HCT116 (cell line): ENCODE data around the gene DICER1. TPM values are rescaled to one million over a fixed set of nuclear protein-coding genes. Genes with fewer than 3 reads are reported as not detected.

ENCODE experiments used
- ATAC-seq: fragments of 200-7000 bp; cut with Tn5 transposase; 2 replicates; pipeline ENCODE4 v1.9.1; 2020; ENCODE audit warnings: mild to moderate bottlenecking, moderate library complexity
- BruUV-seq: library from RNA; stranded (reverse); fragments of 400-500 nt; replicated peaks from 2 replicates; lab custom pipeline; 2021; lab: Mats Ljungman, UMichigan
- CTCF ChIA-PET: fragments of 300-600 bp; sonication (Branson Sonifier 250); formaldehyde crosslinking; loops from one replicate; lab custom pipeline; 2021; ENCODE audit warnings: antibody characterized with exemption; lab: Charles Lee
- POLR2A ChIA-PET: fragments of 300-600, 350-600 bp; sonication (Branson Sonifier 250); formaldehyde crosslinking; loops from one replicate; lab custom pipeline; 2021; ENCODE audit warnings: antibody characterized with exemption; lab: Charles Lee
- RAD21 ChIA-PET, 2 experiments: fragments of 300-600 bp; sonication (Branson Sonifier 250); formaldehyde crosslinking; loops; one replicate each; lab custom pipeline; 2023; ENCODE audit warnings: low total read pairs in 2 of 2; ENCODE audit not compliant: uncharacterized antibody in 2 of 2, unreplicated experiment in 2 of 2, low non-redundant PET in 1 of 2; lab: Charles Lee
- DNase-seq: peaks from one replicate; pipeline ENCODE4 v3.0.0-alpha.2; 2010; ENCODE audit warnings: low read depth, low spot score
- H2AFZ ChIP-seq: fragments of 200-600 bp; shearing (Covaris generic), sonication (generic); 2 replicates; pipeline ENCODE4 v1.6.1; 2017; ENCODE audit warnings: low read depth, mixed run types, mixed read lengths, antibody characterized with exemption, low read length; ENCODE audit not compliant: poor library complexity, severe bottlenecking
- H3K27ac ChIP-seq: 2 replicates; pipeline ENCODE4 v1.5.1; 2012; ENCODE audit warnings: low read depth, low read length
- H3K27me3 ChIP-seq: fragments of 200-600 bp; sonication (generic); 2 replicates; pipeline ENCODE4 v1.6.1; 2016; ENCODE audit warnings: mixed run types, low read length, mixed read lengths; ENCODE audit not compliant: insufficient read depth
- H3K36me3 ChIP-seq, 2 experiments: fragments of 200-500 bp in 1 of 2; fragments of 200-600 bp in 1 of 2; sonication (Bioruptor generic) in 1 of 2; sonication (generic) in 1 of 2; 2 replicates each; pipeline versions ENCODE4 v1.5.1 to v1.6.1; 2014 to 2016; ENCODE audit warnings: low read length in 2 of 2, inconsistent platforms in 1 of 2, mixed read lengths in 1 of 2, mixed run types in 1 of 2; ENCODE audit not compliant: insufficient read depth in 2 of 2, control insufficient read depth in 1 of 2
- H3K4me1 ChIP-seq, 2 experiments: fragments of 200-600 bp in 1 of 2; sonication (generic) in 1 of 2; 2 replicates each; pipeline versions ENCODE4 v1.5.1 to v1.6.1; 2012 to 2017; ENCODE audit warnings: low read length in 2 of 2, inconsistent platforms in 1 of 2, mild to moderate bottlenecking in 1 of 2, mixed read lengths in 1 of 2, mixed run types in 1 of 2, moderate library complexity in 1 of 2; ENCODE audit not compliant: insufficient read depth in 2 of 2, control insufficient read depth in 1 of 2
- H3K4me2 ChIP-seq: fragments of 200-600 bp; sonication (generic); 2 replicates; pipeline ENCODE4 v1.6.1; 2017; ENCODE audit warnings: mixed run types, low read length, mixed read lengths
- H3K4me3 ChIP-seq, 2 experiments: fragments of 200-600 bp in 1 of 2; sonication (generic) in 1 of 2; replicated peaks in 1 of 2; 2 replicates each; pipeline ENCODE4 v1.5.1; 2011 to 2016; ENCODE audit warnings: low read length in 2 of 2, control low read depth in 1 of 2, low read depth in 1 of 2, mild to moderate bottlenecking in 1 of 2, mixed read lengths in 1 of 2, mixed run types in 1 of 2
- H3K79me2 ChIP-seq: fragments of 200-600 bp; sonication (generic); 2 replicates; pipeline ENCODE4 v1.6.1; 2017; ENCODE audit warnings: mild to moderate bottlenecking, mixed run types, low read length, moderate library complexity, mixed read lengths; ENCODE audit not compliant: insufficient read depth
- H3K9ac ChIP-seq: fragments of 200-600 bp; sonication (generic); 2 replicates; pipeline ENCODE4 v1.6.1; 2016; ENCODE audit warnings: low read length, mixed read lengths
- H3K9me2 ChIP-seq: fragments of 200-600 bp; sonication (generic), shearing (Covaris generic); 2 replicates; pipeline ENCODE4 v1.6.1; 2017; ENCODE audit warnings: mixed run types, mild to moderate bottlenecking, moderate library complexity; ENCODE audit not compliant: insufficient read depth
- H3K9me3 ChIP-seq, 2 experiments: fragments of 200-500 bp in 1 of 2; fragments of 200-600 bp in 1 of 2; sonication (Bioruptor generic) in 1 of 2; sonication (generic) in 1 of 2; 2 replicates each; pipeline ENCODE4 v1.6.1; 2014 to 2017; ENCODE audit warnings: low read length in 2 of 2, mixed read lengths in 2 of 2, inconsistent platforms in 1 of 2, low read depth in 1 of 2, mild to moderate bottlenecking in 1 of 2, mixed run types in 1 of 2, moderate library complexity in 1 of 2; ENCODE audit not compliant: control insufficient read depth in 1 of 2, insufficient read depth in 1 of 2
- H4K20me1 ChIP-seq: fragments of 200-600 bp; sonication (generic), shearing (Covaris generic); 2 replicates; pipeline ENCODE4 v1.6.1; 2017; ENCODE audit warnings: mixed run types, mild to moderate bottlenecking, moderate library complexity; ENCODE audit not compliant: insufficient read depth
- CBX3 ChIP-seq: IDR thresholded peaks from 2 replicates; pipeline ENCODE4 v1.6.1; 2012; ENCODE audit warnings: low read depth
- CEBPB ChIP-seq: IDR thresholded peaks from 2 replicates; pipeline ENCODE4 v1.6.1; 2012; ENCODE audit warnings: low read depth
- EGR1 ChIP-seq: IDR thresholded peaks from 2 replicates; pipeline ENCODE4 v1.6.1; 2012; ENCODE audit warnings: low read depth
- ELF1 ChIP-seq: IDR thresholded peaks from 2 replicates; pipeline ENCODE4 v1.6.1; 2012; ENCODE audit warnings: low read depth, borderline replicate concordance
- RAD21 ChIP-seq: IDR thresholded peaks from 2 replicates; pipeline ENCODE4 v1.6.1; 2012; ENCODE audit warnings: low read depth, mild to moderate bottlenecking
- REST ChIP-seq: IDR thresholded peaks from 2 replicates; pipeline ENCODE4 v1.6.1; 2012; ENCODE audit warnings: low read depth
- SIN3A ChIP-seq: IDR thresholded peaks from 2 replicates; pipeline ENCODE4 v1.6.1; 2012; ENCODE audit warnings: low read depth
- SP1 ChIP-seq: IDR thresholded peaks from 2 replicates; pipeline ENCODE4 v1.6.1; 2012; ENCODE audit warnings: low read depth
- SRF ChIP-seq: IDR thresholded peaks from 2 replicates; pipeline ENCODE4 v1.6.1; 2012; ENCODE audit warnings: low read depth
- TCF7L2 ChIP-seq: IDR thresholded peaks from 2 replicates; pipeline ENCODE4 v1.7.0; 2011; ENCODE audit warnings: borderline replicate concordance, inconsistent platforms; ENCODE audit not compliant: insufficient read depth, insufficient read length; ENCODE audit errors: extremely low read depth
- YY1 ChIP-seq: IDR thresholded peaks from 2 replicates; pipeline ENCODE4 v1.6.1; 2011; ENCODE audit warnings: low read length, low read depth, moderate library complexity, mild to moderate bottlenecking; ENCODE audit not compliant: insufficient replicate concordance; ENCODE audit errors: extremely low read depth
- ZBTB33 ChIP-seq: IDR thresholded peaks from 2 replicates; pipeline ENCODE4 v1.6.1; 2011; ENCODE audit warnings: mild to moderate bottlenecking, low read length, moderate library complexity; ENCODE audit not compliant: insufficient replicate concordance; ENCODE audit errors: extremely low read depth
- ZFX ChIP-seq: fragments of 450-650 bp; IDR thresholded peaks from 2 replicates; pipeline ENCODE4 v1.6.1; 2017
- ZNF274 ChIP-seq: fragments of 200-500 bp; sonication (Bioruptor generic); IDR thresholded peaks from 2 replicates; pipeline ENCODE4 v1.6.1; 2014; ENCODE audit warnings: mild to moderate bottlenecking, low read depth, low read length, inconsistent platforms
- intact Hi-C: fragments of 100-400 bp; cut with micrococcal nuclease; formaldehyde crosslinking; loops from 2 replicates; pipeline ENCODE4 v1.10.0; 2022
- total RNA-seq: library from RNA; stranded (reverse); gene quantifications from one replicate; pipeline ENCODE4 v1.2.1, GENCODE V29; 2021; ENCODE audit not compliant: unreplicated experiment
- TF ChIP-seq, protein P1 (sequence below), 3 experiments: fragments of 200-600 bp in 1 of 3; sonication (generic) in 1 of 3; IDR thresholded peaks in 2 of 3; conservative IDR thresholded peaks in 1 of 3; 2 replicates each; pipeline ENCODE4 v1.5.1; 2012 to 2017; ENCODE audit warnings: low read depth in 2 of 3, low read length in 2 of 3, antibody characterized with exemption in 1 of 3, borderline replicate concordance in 1 of 3, control low read depth in 1 of 3, mild to moderate bottlenecking in 1 of 3, mixed read lengths in 1 of 3, mixed run types in 1 of 3, moderate library complexity in 1 of 3; ENCODE audit not compliant: insufficient read depth in 1 of 3

Gene DICER1
- total RNA-seq, 1 experiment from 2014 or later = 38.6 TPM

DNA sequence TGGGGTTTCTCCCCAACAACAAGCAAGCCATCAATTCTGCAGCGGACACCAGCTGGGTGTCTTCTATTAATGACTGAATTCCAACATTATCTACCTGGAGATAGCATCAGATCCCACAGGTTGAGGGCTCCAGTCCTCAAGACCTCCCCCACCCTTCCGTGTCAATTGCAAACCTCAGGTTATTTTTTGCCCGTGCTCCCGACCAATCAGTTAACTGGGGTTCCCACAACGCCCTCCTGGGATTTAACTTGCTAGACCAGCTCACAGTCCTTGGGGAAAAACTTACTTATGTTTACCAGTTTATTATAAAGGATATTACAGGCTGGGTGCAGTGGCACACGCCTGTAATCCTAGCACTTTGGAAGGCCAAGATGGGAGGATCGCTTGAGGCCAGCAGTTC lies 9.7 kb downstream of the DICER1 start (continued):
- TF ChIP-seq, protein P1, sequence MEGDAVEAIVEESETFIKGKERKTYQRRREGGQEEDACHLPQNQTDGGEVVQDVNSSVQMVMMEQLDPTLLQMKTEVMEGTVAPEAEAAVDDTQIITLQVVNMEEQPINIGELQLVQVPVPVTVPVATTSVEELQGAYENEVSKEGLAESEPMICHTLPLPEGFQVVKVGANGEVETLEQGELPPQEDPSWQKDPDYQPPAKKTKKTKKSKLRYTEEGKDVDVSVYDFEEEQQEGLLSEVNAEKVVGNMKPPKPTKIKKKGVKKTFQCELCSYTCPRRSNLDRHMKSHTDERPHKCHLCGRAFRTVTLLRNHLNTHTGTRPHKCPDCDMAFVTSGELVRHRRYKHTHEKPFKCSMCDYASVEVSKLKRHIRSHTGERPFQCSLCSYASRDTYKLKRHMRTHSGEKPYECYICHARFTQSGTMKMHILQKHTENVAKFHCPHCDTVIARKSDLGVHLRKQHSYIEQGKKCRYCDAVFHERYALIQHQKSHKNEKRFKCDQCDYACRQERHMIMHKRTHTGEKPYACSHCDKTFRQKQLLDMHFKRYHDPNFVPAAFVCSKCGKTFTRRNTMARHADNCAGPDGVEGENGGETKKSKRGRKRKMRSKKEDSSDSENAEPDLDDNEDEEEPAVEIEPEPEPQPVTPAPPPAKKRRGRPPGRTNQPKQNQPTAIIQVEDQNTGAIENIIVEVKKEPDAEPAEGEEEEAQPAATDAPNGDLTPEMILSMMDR (IDR thresholded peaks at IDR 0.05 in 2 of 3, conservative IDR thresholded peaks at IDR 0.05 in 1 of 3; ENCODE audit: borderline replicate concordance in 1 of 3, insufficient read depth in 1 of 3, low read depth in 2 of 3, low read length in 2 of 3) = no peak
- TF ChIP-seq CEBPB (no peak), REST (no peak), CBX3 (no peak), TCF7L2 (no peak), YY1 (no peak)

- no peak for ATAC-seq
- H3K9ac ChIP-seq = no peak overlapping the region
- intact Hi-C loops = no loop called here
- H3K27ac ChIP-seq = no peak overlapping the region
- no peak overlapping the region for H3K4me2 ChIP-seq
- H3K4me3 ChIP-seq = no peak overlapping the region
- H3K79me2 ChIP-seq = peaks cover 100% of the 10 kb centered on the region
- ChIA-PET CTCF (no interaction called here), RAD21 (no interaction called here), POLR2A (no interaction called here)
- no peaks in the 10 kb centered on the region for H3K9me2 ChIP-seq
- no TSS peak for BruUV-seq
- H3K4me1 ChIP-seq = no peaks in the 10 kb centered on the region
- H2AFZ ChIP-seq = no peak overlapping the region
- DNase-seq = no peak
- peaks cover 14% of the 10 kb centered on the region; the same call in 1 of the 2 replicates for H4K20me1 ChIP-seq
- H3K36me3 ChIP-seq = no peaks in the 10 kb centered on the region
- no peaks in the 10 kb centered on the region for H3K27me3 ChIP-seq
- no peaks in the 10 kb centered on the region; a peak in 1 of 4 replicates for H3K9me3 ChIP-seq
- TF ChIP-seq YY1 = no peak
- no peak for TF ChIP-seq RAD21
- TF ChIP-seq ZNF274 = no peak
- no peak for TF ChIP-seq SP1
- TF ChIP-seq EGR1 = no peak
- no peak for TF ChIP-seq CEBPB
- no peak for TF ChIP-seq ELF1
- TF ChIP-seq ZBTB33 = no peak
- no peak for TF ChIP-seq ZFX
- no peak for TF ChIP-seq SRF
- TF ChIP-seq SIN3A = no peak
These were observed 11.1 kb downstream of the DICER1 start for GRCh38 chr14:95146079-95146771.
